SH-SY5Y (cell line): Measurements from ENCODE around the gene CCDC174.

Experiments used
- GATA2 ChIP-seq: IDR thresholded peaks from 2 replicates; pipeline ENCODE4 v1.6.1; 2011; ENCODE audit warnings: mild to moderate bottlenecking, low read depth, low read length
- GATA3 ChIP-seq: IDR thresholded peaks from 2 replicates; pipeline ENCODE4 v1.6.1; 2011; ENCODE audit warnings: low read depth, mild to moderate bottlenecking, low read length, moderate library complexity

Gene CCDC174

DNA sequence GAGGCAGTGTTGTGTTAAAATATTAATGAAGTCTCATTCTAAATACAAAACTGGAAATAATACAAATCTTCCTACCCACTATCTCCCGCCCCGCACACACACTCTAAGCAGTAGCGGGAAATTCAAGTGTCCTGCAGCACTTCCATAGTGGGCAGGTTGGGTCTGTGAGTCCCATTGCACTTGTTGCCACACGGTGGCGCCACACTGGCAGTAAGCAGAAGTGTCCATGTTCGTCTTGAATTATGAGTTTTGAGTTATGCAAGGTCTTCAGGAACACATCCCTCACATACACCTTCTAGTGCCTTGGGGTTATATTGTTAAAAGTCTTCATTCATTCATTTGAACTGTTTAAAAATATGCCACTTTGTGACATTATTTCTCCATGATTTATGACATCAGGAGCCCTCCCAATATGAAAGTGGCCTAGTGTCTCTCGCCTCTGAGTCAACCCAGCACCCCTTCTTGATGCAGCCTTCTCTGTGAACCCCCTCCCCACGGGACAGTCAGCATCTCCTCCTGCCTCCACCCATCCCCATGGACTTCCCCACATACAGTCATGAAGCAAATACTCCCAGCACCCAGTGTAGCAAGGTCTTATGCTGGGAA lies 17.6 kb upstream of the CCDC174 start:
- no peak for TF ChIP-seq GATA3
- no peak for TF ChIP-seq GATA2

DNA sequence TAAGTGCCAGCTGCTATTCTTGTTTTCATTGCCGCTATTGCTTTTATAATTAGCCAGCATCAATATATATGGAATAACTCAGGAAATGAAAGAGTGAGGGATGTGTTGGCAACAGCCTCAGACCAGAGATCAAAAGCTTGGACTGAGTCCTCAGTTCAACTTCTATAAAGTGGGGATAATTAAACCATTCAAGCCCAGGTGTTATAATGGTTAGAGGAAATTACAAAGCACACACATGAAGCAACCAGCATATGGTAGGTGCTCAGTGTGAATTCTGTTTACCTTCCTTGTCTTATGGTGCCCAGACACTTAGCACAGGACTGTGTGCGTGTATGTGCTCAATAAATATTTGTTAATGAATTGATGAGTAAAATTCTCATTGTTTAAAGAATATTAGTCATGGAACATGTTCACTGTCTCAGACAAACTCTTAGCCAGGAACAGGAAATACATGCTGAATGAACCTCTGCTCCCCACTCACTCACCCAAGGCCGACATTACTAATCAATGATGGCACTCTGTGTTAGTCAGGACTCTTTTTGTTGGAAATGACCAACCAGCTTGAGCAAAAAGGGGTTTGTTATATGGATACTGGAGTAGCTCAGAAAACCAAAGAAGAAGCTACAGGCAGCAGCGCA lies 16.7 kb upstream of the CCDC174 start:
- no peak for TF ChIP-seq GATA2
- no peak for TF ChIP-seq GATA3

- no peak; the same call in 1 of the 2 replicates for TF ChIP-seq GATA3
- peak; percentile 68 for TF ChIP-seq GATA2
Observed at GRCh38 chr3:14636496-14637087, 15.0 kb upstream of the CCDC174 start.

DNA sequence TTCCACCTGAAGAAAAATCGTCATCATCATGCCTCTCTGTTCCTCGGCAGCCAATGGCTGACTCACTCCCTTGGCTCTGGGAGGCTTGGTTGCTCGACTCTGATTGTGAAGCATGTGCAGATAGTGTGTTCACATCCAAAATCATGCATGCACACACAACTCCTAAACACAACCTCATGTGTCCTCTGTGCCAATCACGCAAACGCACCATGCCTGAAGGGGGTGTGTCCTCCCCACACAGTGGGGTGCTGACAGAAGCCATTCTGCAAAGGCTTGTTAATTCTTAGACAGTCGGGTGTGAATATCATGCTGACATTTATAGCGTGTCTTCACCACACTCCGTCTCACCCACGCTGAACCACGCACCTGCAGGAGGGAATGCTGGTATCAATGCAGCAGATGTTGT lies 11.4 kb upstream of the CCDC174 start:
- no peak for TF ChIP-seq GATA2
- no peak for TF ChIP-seq GATA3

DNA sequence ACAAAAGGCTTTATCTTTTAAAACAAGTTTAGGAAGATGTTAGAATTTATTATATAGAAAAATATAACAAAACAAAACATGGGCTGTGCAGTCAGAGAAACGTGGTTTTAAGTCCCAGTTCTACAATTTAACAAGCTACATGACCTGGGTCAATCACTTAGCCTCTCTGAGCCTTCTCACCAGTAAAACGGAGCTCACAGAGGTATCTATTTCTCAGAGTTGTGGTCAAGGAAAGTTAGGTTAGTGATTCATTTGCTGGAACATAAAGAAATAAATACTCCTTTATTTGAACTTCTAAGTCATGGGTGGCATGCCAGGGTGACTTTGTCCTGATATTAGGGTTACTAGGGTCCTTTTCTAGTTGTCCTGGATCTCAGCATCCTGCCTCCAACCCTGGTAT lies 10.8 kb upstream of the CCDC174 start:
- TF ChIP-seq GATA3 (no peak), GATA2 (no peak)

GRCh38 chr3:14641346-14641745 lies 10.2 kb upstream of the CCDC174 start:
- TF ChIP-seq GATA2: no peak
- no peak for TF ChIP-seq GATA3

- TF ChIP-seq GATA3 (no peak), GATA2 (no peak)
Observed at GRCh38 chr3:14645453-14645852, 6.1 kb upstream of the CCDC174 start.

GRCh38 chr3:14646131-14646573 lies 5.4 kb upstream of the CCDC174 start:
- no peak for TF ChIP-seq GATA3
- TF ChIP-seq GATA2: no peak

DNA sequence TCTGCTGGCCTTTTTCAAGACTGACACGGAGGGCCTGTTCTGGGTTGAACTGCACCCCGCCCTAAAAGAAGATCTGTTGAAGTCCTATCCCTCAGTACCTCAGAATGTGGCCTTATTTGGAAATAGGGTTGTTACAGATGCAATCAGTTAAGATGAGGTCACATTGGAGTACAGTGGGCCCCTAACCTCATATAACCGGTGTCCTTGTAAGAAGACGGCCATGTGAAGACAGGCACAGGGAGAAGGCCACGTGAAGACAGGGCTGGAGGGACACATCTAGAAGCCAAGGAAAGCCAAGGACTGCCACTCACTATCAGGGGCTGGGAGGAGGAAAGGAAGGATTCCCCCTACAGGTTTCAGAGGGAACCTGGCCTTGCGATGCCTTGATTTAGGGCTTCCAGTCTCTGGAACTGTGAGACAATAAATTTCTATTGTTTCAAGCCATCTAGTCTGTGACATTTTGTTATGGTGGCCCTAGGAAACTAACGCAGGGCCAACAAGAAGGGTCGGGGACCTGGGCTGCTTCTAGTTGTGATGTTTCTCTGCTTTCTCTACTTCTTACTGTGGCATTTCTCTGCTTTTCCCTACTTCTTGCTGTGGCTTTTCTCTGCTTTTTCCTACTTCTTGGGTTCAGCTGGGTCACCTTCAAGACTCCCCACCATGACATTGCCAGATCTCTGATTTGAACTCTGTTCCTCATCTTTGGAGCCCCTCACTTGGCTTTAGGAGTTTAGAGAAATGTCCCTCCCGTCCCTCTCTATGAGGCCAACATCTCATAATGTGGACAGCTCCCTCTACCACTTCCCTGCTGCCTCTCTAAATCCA lies 4.8 kb upstream of the CCDC174 start:
- TF ChIP-seq GATA2: no peak
- TF ChIP-seq GATA3: no peak

GRCh38 chr3:14647976-14648955 lies 3.3 kb upstream of the CCDC174 start:
- no peak for TF ChIP-seq GATA2
- no peak for TF ChIP-seq GATA3

GRCh38 chr3:14649466-14649865 lies 2.1 kb upstream of the CCDC174 start:
- TF ChIP-seq GATA2 (no peak), GATA3 (no peak)

- TF ChIP-seq GATA3 (no peak), GATA2 (no peak)
Observed at GRCh38 chr3:14650193-14650592, 1.4 kb upstream of the CCDC174 start.

GRCh38 chr3:14657579-14657978 lies 6.0 kb downstream of the CCDC174 start:
- TF ChIP-seq GATA2: no peak
